ENCODE data around the gene PDCD1.

The PDCD1 gene

DNA sequence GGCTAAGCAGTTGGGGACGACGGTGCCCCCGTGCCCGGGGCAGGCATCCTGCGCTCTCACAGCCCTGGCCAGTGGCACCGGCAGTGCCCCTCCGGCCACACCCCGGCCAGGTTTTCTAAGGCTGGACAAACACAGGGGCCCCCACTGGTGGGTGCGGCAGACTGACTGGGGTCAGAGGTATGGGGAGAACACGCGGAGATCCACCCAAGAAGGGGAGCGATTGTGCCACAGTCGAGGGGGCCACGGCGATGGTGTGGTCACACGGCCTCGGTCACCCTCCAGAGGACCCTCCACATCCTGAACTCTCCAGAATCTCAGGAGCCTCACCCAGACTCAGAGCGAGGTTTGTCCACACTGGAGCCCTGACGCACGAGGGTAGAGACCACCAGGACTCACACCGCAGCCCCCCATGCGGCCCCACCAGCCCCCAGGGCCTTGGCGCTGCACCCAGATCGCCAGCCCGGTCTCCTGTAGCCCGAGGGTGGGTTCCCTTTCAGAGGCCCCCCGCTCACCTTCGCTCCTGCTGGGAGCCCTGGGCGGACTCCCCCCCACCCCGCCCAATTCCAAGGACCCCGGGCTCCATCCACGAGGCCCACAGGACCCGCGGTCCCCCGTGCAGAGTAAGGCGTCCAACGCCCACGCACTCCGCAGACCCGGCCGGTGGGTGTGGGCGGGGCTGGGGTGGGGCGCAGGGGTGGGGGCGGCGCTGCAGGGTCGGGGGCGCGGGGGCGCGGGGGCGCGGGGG lies 15.2 kb downstream of the PDCD1 start:
- peak overlapping the region; percentile 45; the same call in 1 of the 2 replicates for H3K27ac ChIP-seq
- TF ChIP-seq, protein P1, sequence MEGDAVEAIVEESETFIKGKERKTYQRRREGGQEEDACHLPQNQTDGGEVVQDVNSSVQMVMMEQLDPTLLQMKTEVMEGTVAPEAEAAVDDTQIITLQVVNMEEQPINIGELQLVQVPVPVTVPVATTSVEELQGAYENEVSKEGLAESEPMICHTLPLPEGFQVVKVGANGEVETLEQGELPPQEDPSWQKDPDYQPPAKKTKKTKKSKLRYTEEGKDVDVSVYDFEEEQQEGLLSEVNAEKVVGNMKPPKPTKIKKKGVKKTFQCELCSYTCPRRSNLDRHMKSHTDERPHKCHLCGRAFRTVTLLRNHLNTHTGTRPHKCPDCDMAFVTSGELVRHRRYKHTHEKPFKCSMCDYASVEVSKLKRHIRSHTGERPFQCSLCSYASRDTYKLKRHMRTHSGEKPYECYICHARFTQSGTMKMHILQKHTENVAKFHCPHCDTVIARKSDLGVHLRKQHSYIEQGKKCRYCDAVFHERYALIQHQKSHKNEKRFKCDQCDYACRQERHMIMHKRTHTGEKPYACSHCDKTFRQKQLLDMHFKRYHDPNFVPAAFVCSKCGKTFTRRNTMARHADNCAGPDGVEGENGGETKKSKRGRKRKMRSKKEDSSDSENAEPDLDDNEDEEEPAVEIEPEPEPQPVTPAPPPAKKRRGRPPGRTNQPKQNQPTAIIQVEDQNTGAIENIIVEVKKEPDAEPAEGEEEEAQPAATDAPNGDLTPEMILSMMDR (conservative IDR thresholded peaks at IDR 0.05) = no peak

DNA sequence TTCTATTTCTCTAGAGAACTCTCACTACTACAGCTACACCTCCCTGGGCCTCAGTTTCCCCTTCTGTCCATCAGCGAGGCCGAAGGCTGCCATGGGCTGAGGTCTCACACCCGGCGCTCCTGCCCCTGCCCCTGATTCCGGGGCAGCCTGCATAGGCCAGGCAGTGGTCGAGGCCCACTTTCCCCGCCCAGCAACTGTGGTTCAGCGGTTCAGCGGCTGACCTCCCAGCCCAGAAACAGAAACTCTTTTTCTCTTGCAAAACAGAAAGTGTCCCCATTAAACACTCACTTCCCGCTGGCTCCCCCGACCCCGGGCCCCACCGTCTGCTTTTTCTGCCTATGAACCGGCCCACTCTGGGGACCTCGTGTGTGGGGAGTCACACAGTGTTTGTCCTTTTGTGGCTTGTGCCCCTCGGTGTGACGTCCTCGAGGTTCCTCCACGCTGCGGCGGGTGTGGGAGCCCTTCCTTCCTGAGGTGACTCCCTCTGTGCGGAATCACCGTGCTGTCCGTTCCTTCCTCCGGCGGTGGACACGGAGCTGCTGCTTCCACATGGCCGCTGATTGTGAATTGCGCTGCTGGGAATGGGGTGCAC lies 16.0 kb downstream of the PDCD1 start:
- H3K27ac ChIP-seq = no peak overlapping the region
- TF ChIP-seq, protein P1 (conservative IDR thresholded peaks at IDR 0.05) = no peak

GRCh38 chr2:241842067-241842415 lies 16.7 kb downstream of the PDCD1 start:
- TF ChIP-seq, protein P1 (conservative IDR thresholded peaks at IDR 0.05) = no peak
- H3K27ac ChIP-seq = no peak overlapping the region

DNA sequence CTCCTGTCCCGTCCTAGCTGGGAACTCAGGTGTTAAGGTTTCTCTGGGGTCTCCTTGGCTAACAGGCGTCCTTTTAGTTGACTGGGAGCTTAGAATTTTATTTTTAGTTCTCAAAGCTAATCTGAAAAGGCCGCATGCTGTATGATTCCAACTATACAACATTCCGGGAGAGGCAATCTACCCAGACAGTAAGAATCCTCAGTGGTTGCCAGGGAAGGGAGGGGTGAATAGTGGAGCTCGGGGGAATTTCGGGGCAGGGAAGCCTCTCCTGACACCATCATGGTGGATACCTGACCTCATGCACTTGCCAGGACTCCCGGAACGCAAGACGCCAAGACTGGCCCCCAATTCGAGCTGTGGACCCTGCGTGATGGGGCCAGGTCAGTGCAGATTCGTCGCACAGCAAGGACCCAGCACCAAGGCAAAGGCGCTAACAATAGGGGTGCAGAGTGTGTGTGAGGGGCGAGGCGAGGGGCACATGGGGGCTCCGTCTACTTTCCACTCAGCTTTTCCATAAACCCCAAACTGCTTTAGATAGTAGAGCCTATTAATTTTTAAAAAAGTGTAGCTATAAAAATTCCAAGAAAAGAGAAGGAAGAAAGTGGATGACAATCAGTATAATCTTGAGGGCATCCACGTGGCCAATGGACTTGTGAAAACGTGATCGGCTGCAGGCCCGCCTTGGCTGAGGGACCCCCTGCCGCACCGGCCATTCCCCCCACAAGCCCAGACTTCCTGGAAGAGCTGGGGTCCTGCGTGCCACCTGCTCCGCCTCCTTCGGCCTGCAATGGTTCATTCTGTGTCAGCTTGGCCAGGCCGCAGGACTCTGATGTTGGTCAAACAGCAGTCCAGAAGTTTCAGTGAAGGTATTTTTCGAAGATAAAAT lies 17.3 kb downstream of the PDCD1 start:
- TF ChIP-seq, protein P1 (conservative IDR thresholded peaks at IDR 0.05) = no peak
- no peak overlapping the region for H3K27ac ChIP-seq

DNA sequence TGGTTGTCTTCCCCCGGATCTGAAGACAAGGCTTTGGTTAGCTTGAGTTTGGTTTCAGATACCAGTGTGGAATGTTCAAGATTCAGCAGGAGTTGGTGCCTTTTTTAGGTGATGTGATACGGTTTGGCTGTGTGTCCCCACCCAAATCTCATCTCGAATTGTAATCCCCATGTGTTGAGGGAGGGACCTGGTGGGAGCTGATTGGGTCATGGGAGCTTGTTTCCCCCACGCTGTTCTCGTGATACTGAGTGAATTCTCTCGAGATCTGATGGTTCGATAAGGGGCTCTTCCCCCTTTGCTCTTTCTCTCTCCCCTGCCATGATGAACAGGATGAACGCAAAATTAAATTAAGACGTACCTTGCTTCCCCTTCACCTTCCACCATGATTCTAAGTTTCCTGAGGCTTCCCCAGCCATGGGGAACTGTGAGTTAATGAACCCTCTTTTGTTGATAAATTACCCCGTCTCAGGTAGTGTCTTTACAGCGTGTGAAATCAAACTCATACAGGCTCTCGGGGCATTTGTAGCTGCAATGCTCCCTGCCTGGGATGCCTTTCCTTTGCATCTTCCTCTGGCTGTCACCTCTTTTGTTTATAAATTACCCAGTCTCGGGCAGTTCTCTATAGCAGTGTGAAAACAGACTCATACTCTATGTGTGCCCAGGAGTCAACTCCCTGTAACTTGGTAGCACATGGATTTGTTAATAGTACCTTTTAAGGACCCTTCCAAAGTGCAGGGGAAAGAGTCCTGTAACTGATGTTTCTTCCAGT lies 21.3 kb downstream of the PDCD1 start:
- H3K27ac ChIP-seq = no peak overlapping the region

GRCh38 chr2:241836292-241836691 lies 22.4 kb downstream of the PDCD1 start:
- no peak overlapping the region for H3K27ac ChIP-seq
- TF ChIP-seq, protein P1 (conservative IDR thresholded peaks at IDR 0.05) = no peak

More for the DNA sequence above, 21.3 kb downstream of the PDCD1 start:
- TF ChIP-seq, protein P1 (conservative IDR thresholded peaks at IDR 0.05) = no peak

All from VCaP (cell line).